NB4 (cell line): ENCODE data around the gene CDHR1.
"Not testable (repeated sequence)": the region's sequence is repeated elsewhere in the genome, so short reads cannot be mapped to it uniquely, and the experiment has no call there.

Experiments used
- DNase-seq: peaks from one replicate; pipeline ENCODE4 v3.0.0; 2010; ENCODE audit warnings: low read depth
- H3K4me3 ChIP-seq: one replicate; pipeline ENCODE4 v1.5.1; 2011; ENCODE audit warnings: mild to moderate bottlenecking, low read depth, low read length, moderate library complexity
- CTCF ChIP-seq: IDR thresholded peaks from one replicate; pipeline ENCODE4 v1.5.1; 2012; ENCODE audit warnings: low read depth, low read length
- MYC ChIP-seq: IDR thresholded peaks from 2 replicates; pipeline ENCODE4 v1.6.1; 2011; ENCODE audit warnings: low read depth, low read length
- POLR2A ChIP-seq: IDR thresholded peaks from 2 replicates; pipeline ENCODE4 v1.6.1; 2011; ENCODE audit warnings: mild to moderate bottlenecking; ENCODE audit not compliant: insufficient read length; ENCODE audit errors: extremely low read depth
- TF ChIP-seq, protein P1 (sequence below): IDR thresholded peaks from 2 replicates; pipeline ENCODE4 v1.6.1; 2011; ENCODE audit warnings: low read depth, low read length

The CDHR1 gene

GRCh38 chr10:84164442-84164841 is 29.9 kb upstream of the CDHR1 start:
- DNase-seq: no peak

DNA sequence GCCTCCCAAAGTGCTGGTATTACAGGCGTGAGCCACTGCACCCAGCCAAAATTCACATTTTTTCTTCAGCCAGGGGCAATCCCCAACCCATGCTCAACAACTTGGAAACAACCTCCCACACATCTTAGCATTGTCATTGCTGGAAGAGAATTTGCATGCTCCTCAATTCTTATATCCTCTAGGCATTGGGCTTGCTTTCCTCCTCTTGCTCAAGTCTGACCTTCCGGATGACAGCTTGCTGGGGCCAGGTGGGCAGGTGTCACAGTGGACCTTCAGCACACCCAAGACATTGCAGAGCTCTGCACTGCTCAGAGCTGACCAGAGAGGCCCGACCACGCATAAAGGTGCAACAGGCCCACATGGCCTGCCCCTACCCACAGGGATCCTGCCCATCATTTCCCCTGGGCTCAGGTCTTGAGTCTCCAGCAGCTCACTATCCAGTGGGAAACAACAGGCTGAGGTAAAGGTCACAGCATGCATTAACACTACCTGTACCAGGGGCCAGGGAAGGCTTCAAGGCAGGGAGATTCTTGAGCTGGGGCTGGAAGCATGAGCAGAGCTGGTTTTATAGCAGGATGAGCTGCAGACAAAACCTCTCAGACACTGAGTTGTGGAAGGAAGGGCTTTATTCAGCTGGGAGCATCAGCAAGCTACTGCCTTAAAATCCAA is 27.6 kb upstream of the CDHR1 start:
- H3K4me3 ChIP-seq: no peak overlapping the region
- no peak for DNase-seq
- TF ChIP-seq POLR2A (no peak), CTCF (no peak)
- TF ChIP-seq, protein P1, sequence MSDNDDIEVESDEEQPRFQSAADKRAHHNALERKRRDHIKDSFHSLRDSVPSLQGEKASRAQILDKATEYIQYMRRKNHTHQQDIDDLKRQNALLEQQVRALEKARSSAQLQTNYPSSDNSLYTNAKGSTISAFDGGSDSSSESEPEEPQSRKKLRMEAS: no peak

More at GRCh38 chr10:84164442-84164841, 29.9 kb upstream of the CDHR1 start:
- TF ChIP-seq MYC (no peak), CTCF (no peak), POLR2A (no peak)
- TF ChIP-seq, protein P1: no peak
- H3K4me3 ChIP-seq: no peak overlapping the region

DNA sequence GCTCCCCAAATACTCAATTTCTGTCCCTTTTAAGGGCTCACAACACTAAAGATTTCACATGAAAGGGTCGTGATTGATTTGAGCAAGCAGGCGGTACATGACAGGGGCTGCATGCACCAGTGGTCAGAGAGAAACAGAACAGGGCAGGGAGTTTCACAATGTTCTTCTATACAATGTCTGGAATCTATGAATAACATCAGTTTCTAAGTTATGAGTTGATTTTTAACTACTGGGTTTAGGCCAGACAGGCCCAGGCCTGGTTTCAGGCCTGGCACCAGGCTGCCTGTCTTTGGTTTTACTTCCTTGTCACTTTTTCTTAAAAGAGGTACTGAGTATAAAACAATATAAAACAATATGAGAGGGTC is 27.1 kb upstream of the CDHR1 start:
- not testable (repeated sequence) for H3K4me3 ChIP-seq, DNase-seq

GRCh38 chr10:84168382-84168781 is 26.0 kb upstream of the CDHR1 start:
- not testable (repeated sequence) for H3K4me3 ChIP-seq, DNase-seq

GRCh38 chr10:84171237-84171636 is 23.1 kb upstream of the CDHR1 start:
- not testable (repeated sequence) for DNase-seq, H3K4me3 ChIP-seq

DNA sequence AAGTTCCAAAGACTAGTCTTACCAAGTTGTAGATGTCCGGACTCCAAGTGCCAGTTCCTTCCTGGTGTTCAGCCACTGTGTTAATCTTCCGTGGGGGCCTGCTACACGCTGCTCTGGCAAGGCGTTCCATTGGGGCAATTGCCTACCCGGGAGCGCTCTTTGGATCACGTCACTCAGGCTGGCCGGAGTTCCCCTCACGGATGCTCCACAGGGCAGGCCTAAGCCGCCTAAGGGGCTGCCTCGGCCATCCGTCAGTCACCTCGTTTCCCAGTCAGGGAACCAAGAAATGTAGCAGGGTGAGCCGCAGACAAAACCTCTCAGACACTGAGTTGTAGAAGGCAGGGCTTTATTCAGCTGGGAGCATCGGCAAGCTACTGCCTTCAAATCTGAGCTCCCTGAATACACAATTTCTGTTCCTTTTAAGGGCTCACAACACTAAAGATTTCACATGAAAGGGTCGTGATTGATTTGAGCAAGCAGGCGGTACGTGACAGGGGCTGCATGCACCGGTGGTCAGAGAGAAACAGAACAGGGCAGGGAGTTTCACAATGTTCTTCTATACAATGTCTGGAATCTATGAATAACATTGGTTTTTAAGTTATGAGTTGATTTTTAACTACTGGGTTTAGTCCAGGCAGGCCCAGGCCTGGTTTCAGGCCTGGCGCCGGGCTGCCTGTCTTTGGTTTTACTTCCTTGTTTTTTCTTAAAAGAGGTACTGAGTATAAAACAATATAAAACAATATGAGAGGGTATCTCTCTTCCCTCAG is 22.5 kb upstream of the CDHR1 start:
- DNase-seq, H3K4me3 ChIP-seq: not testable (repeated sequence)

- no peak for DNase-seq
- TF ChIP-seq CTCF (no peak), MYC (no peak), POLR2A (no peak)
- TF ChIP-seq, protein P1: no peak
- no peak overlapping the region for H3K4me3 ChIP-seq
These were observed 21.6 kb upstream of the CDHR1 start for GRCh38 chr10:84172467-84173356.

DNA sequence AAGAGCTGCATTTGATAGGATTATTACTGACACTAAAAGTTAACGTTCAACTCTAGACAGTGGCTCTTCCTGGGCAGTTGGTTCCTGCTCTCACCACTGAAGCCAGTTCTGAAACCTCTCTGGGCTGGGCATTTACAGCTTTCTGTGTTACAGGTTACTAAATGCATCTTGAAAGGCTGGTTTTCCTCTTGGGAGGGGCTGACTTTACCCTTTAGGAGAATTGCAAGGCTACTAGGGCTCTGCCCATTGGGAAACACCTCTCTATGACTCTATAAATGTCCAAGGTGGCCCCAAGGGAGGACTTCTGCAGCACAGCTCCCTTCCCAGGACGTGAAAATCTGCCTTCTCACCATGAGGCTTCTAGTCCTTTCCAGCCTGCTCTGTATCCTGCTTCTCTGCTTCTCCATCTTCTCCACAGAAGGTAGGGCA is 20.8 kb upstream of the CDHR1 start, which contains the start of gene GPR15LG:
TSS of gene GPR15LG (plus strand) at position 301 of the 429 bp plus-strand sequence. CDS start at position 352, 51 bp downstream.
- no peak within 1 kb of the TSS for H3K4me3 ChIP-seq
- DNase-seq: peak; percentile 62
- TF ChIP-seq CTCF (no peak), MYC (no peak), POLR2A (no peak)
- TF ChIP-seq, protein P1: no peak
